Fibroblast of lung (primary cell): ENCODE results near the gene PIK3R2. TPM values are rescaled to one million over a fixed set of nuclear protein-coding genes. Genes with fewer than 3 reads are reported as not detected.
"Not testable (repeated sequence)": the region's sequence is repeated elsewhere in the genome, so short reads cannot be mapped to it uniquely, and the experiment has no call there.

ENCODE experiments used
- DNase-seq, 2 donors: peaks; one replicate each; pipeline versions ENCODE4 v3.0.0 to v3.0.0-alpha.2; 2010; ENCODE audit warnings: low read depth in 2 of 2
- H2AFZ ChIP-seq: 2 replicates; pipeline ENCODE4 v1.5.1; 2012; ENCODE audit warnings: low read length, control low read depth, inconsistent platforms
- H3K27ac ChIP-seq: 2 replicates; pipeline ENCODE4 v1.5.1; 2011; ENCODE audit warnings: low read length, control low read depth; ENCODE audit not compliant: insufficient read depth
- H3K27me3 ChIP-seq: 2 replicates; pipeline ENCODE4 v1.5.1; 2011; ENCODE audit warnings: mild to moderate bottlenecking, low read length; ENCODE audit not compliant: control insufficient read depth, insufficient read depth
- H3K36me3 ChIP-seq: 2 replicates; pipeline ENCODE4 v1.5.1; 2011; ENCODE audit warnings: low read length; ENCODE audit not compliant: control insufficient read depth, insufficient read depth
- H3K4me1 ChIP-seq: 2 replicates; pipeline ENCODE4 v1.5.1; 2011; ENCODE audit warnings: low read length; ENCODE audit not compliant: control insufficient read depth, insufficient read depth; ENCODE audit errors: extremely low read depth
- H3K4me2 ChIP-seq: 2 replicates; pipeline ENCODE4 v1.5.1; 2011; ENCODE audit warnings: low read length, control low read depth; ENCODE audit not compliant: insufficient read depth; ENCODE audit errors: extremely low read depth
- H3K4me3 ChIP-seq, 4 experiments: fragments of 200-600 bp in 1 of 4; sonication (generic) in 1 of 4; replicated peaks in 1 of 4; 2 replicates each; pipeline ENCODE4 v1.5.1; 2011 to 2016; ENCODE audit warnings: low read length in 4 of 4, low read depth in 3 of 4, mild to moderate bottlenecking in 3 of 4, control low read depth in 2 of 4, inconsistent platforms in 1 of 4, mixed read lengths in 1 of 4; ENCODE audit not compliant: insufficient read depth in 1 of 4; ENCODE audit errors: control extremely low read depth in 1 of 4
- H3K79me2 ChIP-seq: 2 replicates; pipeline ENCODE4 v1.5.1; 2012; ENCODE audit warnings: mild to moderate bottlenecking, low read length, inconsistent platforms; ENCODE audit not compliant: control insufficient read depth, insufficient read depth
- H3K9ac ChIP-seq: 2 replicates; pipeline ENCODE4 v1.5.1; 2011; ENCODE audit warnings: mild to moderate bottlenecking, low read length, control low read depth; ENCODE audit not compliant: insufficient read depth
- H3K9me3 ChIP-seq: 2 replicates; pipeline ENCODE4 v1.5.1; 2012; ENCODE audit warnings: low read depth, low read length; ENCODE audit not compliant: control insufficient read depth, insufficient read depth
- H4K20me1 ChIP-seq: 2 replicates; pipeline ENCODE4 v1.5.1; 2011; ENCODE audit warnings: low read length; ENCODE audit not compliant: control insufficient read depth, insufficient read depth; ENCODE audit errors: extremely low read depth
- CTCF ChIP-seq, 2 donors: IDR thresholded peaks in 1 of 2; conservative IDR thresholded peaks in 1 of 2; 1 replicate in 1 of 2; 2 replicates in 1 of 2; pipeline ENCODE4 v1.5.1; 2011 to 2012; ENCODE audit warnings: low read length in 2 of 2, control low read depth in 1 of 2, inconsistent platforms in 1 of 2, low read depth in 1 of 2, mild to moderate bottlenecking in 1 of 2
- EZH2 ChIP-seq: IDR thresholded peaks from 2 replicates; pipeline ENCODE4 v1.5.1; 2012; ENCODE audit warnings: low read length, control low read depth, mild to moderate bottlenecking; ENCODE audit errors: missing control alignments
- polyA plus RNA-seq, 2 donors: library from polyadenylated mRNA; depleted of rRNA in 1 of 2; stranded (reverse) in 1 of 2; unstranded in 1 of 2; fragments of >200 nt; gene quantifications; 2 replicates each; pipeline ENCODE4 v1.2.1, GENCODE V29; 2011 to 2012; ENCODE audit warnings: missing spikeins in 1 of 2
- total RNA-seq: library from RNA; depleted of rRNA; stranded (reverse); fragments of >200 nt; gene quantifications from 2 replicates; pipeline ENCODE4 v1.2.1, GENCODE V29; 2014

The PIK3R2 gene
- total and polyA plus RNA-seq, 2 donors (not counting 1 experiment from before 2014, with no cell fraction given): 10.1 to 18.4 TPM

GRCh38 chr19:18208098-18208951, 55.4 kb downstream of the PIK3R2 start:
- H4K20me1 ChIP-seq: no peaks in the 10 kb centered on the region
- peak; percentile 40 to 48 for TF ChIP-seq CTCF (conservative IDR thresholded peaks at IDR 0.05 in 1 of 2, IDR thresholded peaks at IDR 0.05 in 1 of 2; ENCODE audit: low read depth in 1 of 2, low read length in 2 of 2)
- TF ChIP-seq EZH2: no peak
- H3K9ac ChIP-seq: peak overlapping the region; percentile 37
- H3K9me3 ChIP-seq: no peaks in the 10 kb centered on the region
- H3K27ac ChIP-seq: peak overlapping the region; percentile 100
- H2AFZ ChIP-seq: no peak overlapping the region
- H3K36me3 ChIP-seq: no peaks in the 10 kb centered on the region
- peaks cover 5% of the 10 kb centered on the region for H3K79me2 ChIP-seq
- no peaks in the 10 kb centered on the region for H3K27me3 ChIP-seq
- H3K4me2 ChIP-seq: peak overlapping the region; percentile 68
- DNase-seq: peak; percentile 67 to 89
- peak overlapping the region in 3 of 4 experiments; percentile 9 to 22 (median 15) for H3K4me3 ChIP-seq
- peaks cover 21% of the 10 kb centered on the region for H3K4me1 ChIP-seq

- not testable (repeated sequence) for H3K27me3 ChIP-seq, DNase-seq, H4K20me1 ChIP-seq, H3K9me3 ChIP-seq, H3K79me2 ChIP-seq, H3K36me3 ChIP-seq, H3K4me2 ChIP-seq, H2AFZ ChIP-seq, H3K4me3 ChIP-seq, H3K9ac ChIP-seq
- H3K4me1 ChIP-seq: peaks cover 19% of the 10 kb centered on the region
- peak overlapping the region; percentile 34 for H3K27ac ChIP-seq
Observed at GRCh38 chr19:18209912-18210311, 56.9 kb downstream of the PIK3R2 start.

DNA sequence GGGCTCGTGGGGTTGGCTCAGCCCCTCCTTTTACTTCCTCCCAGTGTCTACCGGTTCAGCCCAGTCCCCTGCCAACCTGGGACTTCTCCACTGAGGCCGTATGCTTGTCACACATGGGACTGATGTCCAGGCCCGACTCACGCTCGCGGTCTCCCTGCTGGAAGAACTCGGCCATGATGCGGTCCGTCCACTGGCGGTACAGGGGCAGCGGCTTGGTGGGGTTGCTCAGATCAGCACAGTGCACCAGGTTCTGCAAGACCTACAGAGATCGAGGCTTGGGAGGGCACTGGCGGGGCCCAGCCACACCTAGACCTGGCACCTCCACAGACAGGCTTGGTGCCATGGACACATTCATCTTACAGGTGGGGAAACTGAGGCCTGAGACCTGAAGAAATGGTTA, 58.7 kb downstream of the PIK3R2 start:
- no peak overlapping the region for H3K27ac ChIP-seq
- H3K9ac ChIP-seq: no peak overlapping the region
- no peak overlapping the region for H2AFZ ChIP-seq
- H3K27me3 ChIP-seq: no peaks in the 10 kb centered on the region
- no peaks in the 10 kb centered on the region for H3K9me3 ChIP-seq
- TF ChIP-seq EZH2 (no peak), CTCF (conservative IDR thresholded peaks at IDR 0.05 in 1 of 2, IDR thresholded peaks at IDR 0.05 in 1 of 2; ENCODE audit: low read depth in 1 of 2, low read length in 2 of 2) (no peak)
- peaks cover 9% of the 10 kb centered on the region for H3K4me1 ChIP-seq
- no peaks in the 10 kb centered on the region for H3K79me2 ChIP-seq
- H3K36me3 ChIP-seq: no peaks in the 10 kb centered on the region
- no peak overlapping the region for H3K4me2 ChIP-seq
- no peaks in the 10 kb centered on the region for H4K20me1 ChIP-seq
- no peak overlapping the region for H3K4me3 ChIP-seq
- DNase-seq: no peak
